Panc1 (cell line): ENCODE measurements around the gene RHEX. TPM values are rescaled to one million over a fixed set of nuclear protein-coding genes. Genes with fewer than 3 reads are reported as not detected.

Experiments used
- ATAC-seq: fragments of 200-7000 bp; cut with Tn5 transposase; 2 replicates; pipeline ENCODE4 v1.9.1; 2020; ENCODE audit warnings: mild to moderate bottlenecking, moderate library complexity
- BruUV-seq: library from RNA; stranded (reverse); fragments of 400-500 nt; replicated peaks from 2 replicates; lab custom pipeline; 2021; lab: Mats Ljungman, UMichigan
- CTCF ChIA-PET: fragments of 300-600 bp; sonication (Branson Sonifier 250); formaldehyde crosslinking; loops from one replicate; lab custom pipeline; 2022; ENCODE audit warnings: antibody characterized with exemption; lab: Charles Lee
- POLR2A ChIA-PET: fragments of 300-600 bp; sonication (Branson Sonifier 250); formaldehyde crosslinking; loops from one replicate; lab custom pipeline; 2022; ENCODE audit warnings: antibody characterized with exemption; lab: Charles Lee
- DNase-seq: peaks from one replicate; pipeline ENCODE4 v3.0.0-alpha.2; 2010; ENCODE audit warnings: low read depth, low spot score
- H3K27ac ChIP-seq: 2 replicates; pipeline ENCODE4 v1.5.1; 2011; ENCODE audit warnings: mild to moderate bottlenecking, low read length, inconsistent platforms
- H3K27me3 ChIP-seq: fragments of 200-500 bp; sonication (Bioruptor generic); 2 replicates; pipeline ENCODE4 v1.6.0; 2014; ENCODE audit warnings: low read length, inconsistent platforms; ENCODE audit not compliant: control insufficient read depth, insufficient read depth
- H3K36me3 ChIP-seq: fragments of 200-500 bp; sonication (Bioruptor generic); 2 replicates; pipeline ENCODE4 v1.5.1; 2014; ENCODE audit warnings: inconsistent platforms, mild to moderate bottlenecking, low read length, moderate library complexity; ENCODE audit not compliant: control insufficient read depth, insufficient read depth
- H3K4me1 ChIP-seq: 2 replicates; pipeline ENCODE4 v1.5.1; 2011; ENCODE audit warnings: inconsistent platforms, mild to moderate bottlenecking, low read length, moderate library complexity; ENCODE audit not compliant: control insufficient read depth, insufficient read depth
- H3K4me3 ChIP-seq, 2 experiments: 2 replicates each; pipeline ENCODE4 v1.5.1; 2011 to 2012; ENCODE audit warnings: low read depth in 2 of 2, low read length in 2 of 2, mild to moderate bottlenecking in 2 of 2, inconsistent platforms in 1 of 2, moderate library complexity in 1 of 2
- H3K9me3 ChIP-seq: fragments of 200-500 bp; sonication (Bioruptor generic); 2 replicates; pipeline ENCODE4 v1.5.1; 2014; ENCODE audit warnings: low read depth, mild to moderate bottlenecking, inconsistent platforms, low read length, moderate library complexity; ENCODE audit not compliant: control insufficient read depth, insufficient read depth
- CTCF ChIP-seq: fragments of 450-650 bp; IDR thresholded peaks from 2 replicates; pipeline ENCODE4 v1.5.1; 2017; ENCODE audit warnings: mild to moderate bottlenecking
- POLR2AphosphoS5 ChIP-seq: IDR thresholded peaks from 2 replicates; pipeline ENCODE4 v1.6.1; 2012; ENCODE audit warnings: mild to moderate bottlenecking, low read depth, low read length, moderate library complexity
- REST ChIP-seq, 2 experiments: IDR thresholded peaks; 2 replicates each; pipeline ENCODE4 v1.6.1; 2011 to 2012; ENCODE audit warnings: low read depth in 2 of 2, control low read depth in 1 of 2, low read length in 1 of 2, mild to moderate bottlenecking in 1 of 2, moderate library complexity in 1 of 2; ENCODE audit not compliant: insufficient read depth in 1 of 2
- SIN3A ChIP-seq: IDR thresholded peaks from 2 replicates; pipeline ENCODE4 v1.6.1; 2012; ENCODE audit warnings: low read depth, mild to moderate bottlenecking, low read length, moderate library complexity, borderline replicate concordance; ENCODE audit not compliant: insufficient read depth
- TCF7L2 ChIP-seq: IDR thresholded peaks from 2 replicates; pipeline ENCODE4 v1.6.1; 2011; ENCODE audit warnings: mild to moderate bottlenecking, low read depth, low read length, inconsistent platforms
- in situ Hi-C: cut with HindIII; loops from 2 replicates; pipeline ENCODE4 v1.10.0; 2016; ENCODE audit warnings: low sequenced_read_pairs, low pct_unique_long_range_greater_than_20kb
- intact Hi-C: fragments of 100-400 bp; cut with micrococcal nuclease; formaldehyde crosslinking; loops from one replicate; pipeline ENCODE4 v1.10.0; 2022; ENCODE audit not compliant: unreplicated experiment
- total RNA-seq: library from RNA; stranded (reverse); gene quantifications from one replicate; pipeline ENCODE4 v1.2.1, GENCODE V29; 2021; ENCODE audit not compliant: unreplicated experiment

Gene RHEX
- total RNA-seq, 1 experiment from 2014 or later, result not detected

DNA sequence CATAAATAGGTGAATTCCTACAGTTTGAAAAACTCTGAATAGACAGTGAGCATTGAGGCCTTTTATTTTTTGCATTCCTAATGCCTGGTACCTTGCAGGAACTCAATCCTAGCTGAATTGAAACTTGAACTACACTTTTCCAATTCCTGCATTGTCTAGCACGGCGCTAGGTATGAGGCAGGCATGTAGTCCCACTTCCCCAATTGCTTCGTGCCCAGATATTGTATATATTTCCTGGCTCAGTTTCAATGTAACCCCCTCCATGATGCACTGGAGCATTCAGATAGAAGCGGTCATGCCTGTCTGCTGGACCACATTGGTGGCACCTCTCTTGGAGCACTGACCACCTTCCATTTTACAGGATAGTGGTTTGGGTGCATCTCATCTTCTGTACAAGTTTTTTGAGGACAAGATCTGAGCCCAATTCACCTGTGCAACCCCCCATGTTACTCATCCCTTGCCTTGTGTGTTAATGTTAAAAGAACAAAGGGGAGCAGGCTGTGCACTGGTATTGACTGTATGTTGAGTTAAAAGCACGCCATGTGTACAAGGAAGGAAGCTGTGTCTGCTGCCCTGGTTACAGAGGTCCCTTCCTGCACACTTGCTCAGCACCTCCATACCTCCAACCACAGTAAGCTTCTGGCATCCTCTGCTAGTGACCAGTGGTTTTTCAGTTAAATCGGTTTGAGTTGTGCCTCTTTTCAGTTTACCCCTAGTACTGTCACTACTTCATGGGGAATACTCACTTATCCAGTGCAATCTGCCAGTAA lies 39.8 kb upstream of the RHEX start:
- no peak for ATAC-seq
- H3K4me3 ChIP-seq, result no peak overlapping the region
- BruUV-seq, result no TSS peak
- TF ChIP-seq POLR2AphosphoS5, result no peak
- TF ChIP-seq TCF7L2, result no peak
- TF ChIP-seq REST (IDR thresholded peaks at IDR 0.05; ENCODE audit: insufficient read depth in 1 of 2, low read depth in 2 of 2, low read length in 1 of 2), result no peak
- no peak for TF ChIP-seq CTCF
- TF ChIP-seq SIN3A, result no peak
- H3K36me3 ChIP-seq, result no peaks in the 10 kb centered on the region
- no peaks in the 10 kb centered on the region for H3K9me3 ChIP-seq
- no peaks in the 10 kb centered on the region; the same call in 1 of the 2 replicates for H3K27me3 ChIP-seq
- no peaks in the 10 kb centered on the region for H3K4me1 ChIP-seq
- in situ Hi-C loops (no loop called here), intact Hi-C loops (no loop called here)
- no peak overlapping the region for H3K27ac ChIP-seq
- CTCF ChIA-PET, result no interaction called here
- POLR2A ChIA-PET, result interaction anchor here (0.6 kb wide), 1 partner anchor 12 kb away, joined by 7 read pairs; no protein-coding TSS in a partner anchor
- DNase-seq, result no peak

- no peak overlapping the region for H3K27ac ChIP-seq
- ChIA-PET POLR2A (no interaction called here), CTCF (no interaction called here)
- intact Hi-C loops (no loop called here), in situ Hi-C loops (no loop called here)
- H3K27me3 ChIP-seq, result no peaks in the 10 kb centered on the region; the same call in 1 of the 2 replicates
- ATAC-seq, result no peak
- no peaks in the 10 kb centered on the region for H3K9me3 ChIP-seq
- TF ChIP-seq TCF7L2 (no peak), REST (IDR thresholded peaks at IDR 0.05; ENCODE audit: insufficient read depth in 1 of 2, low read depth in 2 of 2, low read length in 1 of 2) (no peak), SIN3A (no peak), CTCF (no peak), POLR2AphosphoS5 (no peak)
- no TSS peak for BruUV-seq
- no peak overlapping the region for H3K4me3 ChIP-seq
- H3K36me3 ChIP-seq, result no peaks in the 10 kb centered on the region
- no peaks in the 10 kb centered on the region for H3K4me1 ChIP-seq
- no peak for DNase-seq
Observed at GRCh38 chr1:206014601-206015000, 38.4 kb upstream of the RHEX start.
